PFSK-1 (cell line): ENCODE results near the gene TMEM171.

ENCODE experiments used
- POLR2AphosphoS5 ChIP-seq: IDR thresholded peaks from 2 replicates; pipeline ENCODE4 v1.6.1; 2012; ENCODE audit warnings: low read depth, mild to moderate bottlenecking, control low read depth, low read length, moderate library complexity
- SIN3A ChIP-seq: IDR thresholded peaks from 2 replicates; pipeline ENCODE4 v1.6.1; 2012; ENCODE audit warnings: mild to moderate bottlenecking, low read length, moderate library complexity, borderline replicate concordance; ENCODE audit not compliant: insufficient read depth
- TAF1 ChIP-seq: IDR thresholded peaks from 2 replicates; pipeline ENCODE4 v1.6.1; 2012; ENCODE audit warnings: low read length, control low read depth, borderline replicate concordance; ENCODE audit not compliant: insufficient read depth

GRCh38 chr5:73179730-73180129 lies 59.4 kb downstream of the TMEM171 start:
- TF ChIP-seq TAF1, result no peak
- no peak for TF ChIP-seq SIN3A
- TF ChIP-seq POLR2AphosphoS5, result no peak
